H1 (cell line): Measurements from ENCODE around the gene CIB4. TPM values are rescaled to one million over a fixed set of nuclear protein-coding genes. Genes with fewer than 3 reads are reported as not detected.

Experiments
- CTCF ChIA-PET: fragments of 300-600 bp; sonication (Branson Sonifier 250); formaldehyde crosslinking; loops from one replicate; lab custom pipeline; 2021; ENCODE audit not compliant: partially characterized antibody; lab: Charles Lee
- POLR2A ChIA-PET: fragments of 300-600 bp; sonication (Branson Sonifier 250); formaldehyde crosslinking; loops from one replicate; lab custom pipeline; 2021; ENCODE audit warnings: inconsistent platforms; ENCODE audit not compliant: partially characterized antibody; lab: Charles Lee
- DNase-seq, 2 experiments: peaks; one replicate each; pipeline versions ENCODE4 v3.0.0 to v3.0.0-alpha.2; 2010 to 2022; ENCODE audit warnings: low spot score in 2 of 2, low read depth in 1 of 2, mixed read lengths in 1 of 2
- FAIRE-seq: peaks from 2 replicates; lab custom pipeline; 2011; peaks lifted over from hg19 to GRCh38; lab: Jason Lieb, UNC
- H2AFZ ChIP-seq: 2 replicates; pipeline ENCODE4 v1.8.1; 2012; ENCODE audit warnings: low read length, inconsistent platforms
- H2AK5ac ChIP-seq: 2 replicates; pipeline ENCODE4 v1.6.1; 2013; ENCODE audit warnings: low read depth, low read length
- H2BK120ac ChIP-seq: replicated peaks from 2 replicates; pipeline ENCODE3; 2013; ENCODE audit warnings: low read depth, low read length, inconsistent platforms
- H2BK12ac ChIP-seq: 2 replicates; pipeline ENCODE4 v1.6.1; 2013; ENCODE audit warnings: low read depth, low read length
- H2BK15ac ChIP-seq: 2 replicates; pipeline ENCODE4 v1.6.1; 2013; ENCODE audit warnings: low read length
- H2BK20ac ChIP-seq: 2 replicates; pipeline ENCODE4 v1.6.1; 2013; ENCODE audit warnings: low read length
- H2BK5ac ChIP-seq: 2 replicates; pipeline ENCODE4 v1.6.1; 2013; ENCODE audit warnings: low read depth, low read length
- H3K14ac ChIP-seq: 2 replicates; pipeline ENCODE4 v1.6.1; 2013; ENCODE audit warnings: inconsistent platforms; ENCODE audit not compliant: insufficient read length
- H3K18ac ChIP-seq: 2 replicates; pipeline ENCODE4 v1.6.1; 2013; ENCODE audit warnings: low read length; ENCODE audit errors: extremely low read depth
- H3K23ac ChIP-seq: 2 replicates; pipeline ENCODE4 v1.6.1; 2013; ENCODE audit warnings: inconsistent platforms; ENCODE audit not compliant: insufficient read length
- H3K23me2 ChIP-seq: 2 replicates; pipeline ENCODE4 v1.6.1; 2013; ENCODE audit warnings: low read depth, low read length
- H3K27ac ChIP-seq: 2 replicates; pipeline ENCODE4 v1.6.1; 2011; ENCODE audit warnings: low read depth, low read length, inconsistent platforms
- H3K27me3 ChIP-seq, 4 experiments: replicated peaks in 1 of 4; 1 replicate in 1 of 4; 2 replicates in 3 of 4; pipeline versions ENCODE4 v1.6.1 to v1.8.1; 2011 to 2013; ENCODE audit warnings: low read length in 3 of 4, mild to moderate bottlenecking in 3 of 4, inconsistent platforms in 2 of 4, mixed read lengths in 2 of 4, moderate library complexity in 1 of 4; ENCODE audit not compliant: control insufficient read depth in 3 of 4, insufficient read depth in 3 of 4; ENCODE audit errors: extremely low read depth in 1 of 4
- H3K36me3 ChIP-seq, 4 experiments: 2 replicates each; pipeline versions ENCODE4 v1.6.1 to v1.8.1; 2011 to 2013; ENCODE audit warnings: mild to moderate bottlenecking in 4 of 4, low read length in 3 of 4, moderate library complexity in 2 of 4, control low read depth in 1 of 4, inconsistent platforms in 1 of 4; ENCODE audit not compliant: insufficient read depth in 4 of 4, control insufficient read depth in 2 of 4
- H3K4ac ChIP-seq: replicated peaks from 2 replicates; pipeline ENCODE3; 2013; ENCODE audit warnings: low read length, low read depth, mixed read lengths, inconsistent platforms; ENCODE audit not compliant: insufficient read length
- H3K4me1 ChIP-seq, 4 experiments: replicated peaks in 1 of 4; 1 replicate in 1 of 4; 2 replicates in 3 of 4; pipeline versions ENCODE4 v1.6.1 to v1.8.1; 2011 to 2013; ENCODE audit warnings: low read length in 3 of 4, inconsistent platforms in 2 of 4, mixed read lengths in 1 of 4; ENCODE audit not compliant: insufficient read depth in 4 of 4, control insufficient read depth in 3 of 4
- H3K4me2 ChIP-seq, 2 experiments: 2 replicates each; pipeline versions ENCODE4 v1.6.1 to v1.8.1; 2011 to 2013; ENCODE audit warnings: low read depth in 2 of 2, low read length in 2 of 2, control low read depth in 1 of 2, inconsistent platforms in 1 of 2, mild to moderate bottlenecking in 1 of 2; ENCODE audit not compliant: insufficient read depth in 1 of 2
- H3K4me3 ChIP-seq, 4 experiments: fragments of 200-600, 300-600 bp in 1 of 4; sonication (generic), shearing (Covaris generic), sonication (Bioruptor Twin) in 1 of 4; 2 replicates each; pipeline versions ENCODE4 v1.5.1 to v1.8.1; 2011 to 2016; ENCODE audit warnings: low read length in 4 of 4, low read depth in 3 of 4, control low read depth in 2 of 4, inconsistent platforms in 2 of 4, mild to moderate bottlenecking in 2 of 4, mixed read lengths in 1 of 4, moderate library complexity in 1 of 4; ENCODE audit not compliant: insufficient read depth in 2 of 4; ENCODE audit errors: extremely low read depth in 1 of 4
- H3K56ac ChIP-seq: replicated peaks from 2 replicates; pipeline ENCODE3; 2013; ENCODE audit warnings: low read depth, mild to moderate bottlenecking, mixed read lengths, low read length, inconsistent platforms; ENCODE audit not compliant: insufficient read length
- H3K79me1 ChIP-seq: 2 replicates; pipeline ENCODE4 v1.6.1; 2013; ENCODE audit warnings: low read depth, low read length, control low read depth
- H3K79me2 ChIP-seq, 2 experiments: 2 replicates each; pipeline versions ENCODE4 v1.6.1 to v1.8.1; 2012 to 2013; ENCODE audit warnings: low read length in 2 of 2, mild to moderate bottlenecking in 2 of 2, inconsistent platforms in 1 of 2; ENCODE audit not compliant: insufficient read depth in 2 of 2, control insufficient read depth in 1 of 2
- H3K9ac ChIP-seq, 4 experiments: replicated peaks in 1 of 4; 1 replicate in 1 of 4; 2 replicates in 3 of 4; pipeline versions ENCODE4 v1.6.1 to v1.8.1; 2011 to 2013; ENCODE audit warnings: low read depth in 3 of 4, low read length in 3 of 4, control low read depth in 2 of 4, mild to moderate bottlenecking in 2 of 4, moderate library complexity in 2 of 4, inconsistent platforms in 1 of 4; ENCODE audit errors: extremely low read depth in 1 of 4
- H3K9me3 ChIP-seq, 2 experiments: 2 replicates each; pipeline versions ENCODE4 v1.6.1 to v1.8.1; 2012 to 2013; ENCODE audit warnings: mild to moderate bottlenecking in 2 of 2, moderate library complexity in 2 of 2, control low read depth in 1 of 2, inconsistent platforms in 1 of 2, low read depth in 1 of 2, low read length in 1 of 2, mixed read lengths in 1 of 2; ENCODE audit not compliant: insufficient read depth in 2 of 2
- H4K20me1 ChIP-seq, 2 experiments: replicated peaks in 1 of 2; 2 replicates each; pipeline versions ENCODE3 to v1.8.1; 2011 to 2013; ENCODE audit warnings: inconsistent platforms in 2 of 2, low read length in 2 of 2, mild to moderate bottlenecking in 1 of 2; ENCODE audit not compliant: insufficient read depth in 2 of 2, control insufficient read depth in 1 of 2
- H4K5ac ChIP-seq: 2 replicates; pipeline ENCODE4 v1.6.1; 2013; ENCODE audit warnings: low read length, low read depth, mixed read lengths, inconsistent platforms; ENCODE audit not compliant: insufficient read length
- H4K8ac ChIP-seq: 2 replicates; pipeline ENCODE4 v1.8.0; 2013; ENCODE audit warnings: mild to moderate bottlenecking, moderate library complexity, low read length, inconsistent platforms; ENCODE audit not compliant: insufficient read depth; ENCODE audit errors: extremely low read depth
- H4K91ac ChIP-seq: replicated peaks from 2 replicates; pipeline ENCODE3; 2013; ENCODE audit warnings: low read length, mixed read lengths, inconsistent platforms; ENCODE audit not compliant: insufficient read length
- BCL11A ChIP-seq, 2 experiments: IDR thresholded peaks; one replicate each; pipeline ENCODE4 v1.6.1; 2011; ENCODE audit warnings: low read depth in 2 of 2, low read length in 2 of 2, mild to moderate bottlenecking in 2 of 2
- WGBS, 2 experiments: shearing (Covaris generic) in 1 of 2; methylation state at CpG; one replicate each; pipeline versions ENCODE4 v1.1.6 to v1.1.7; 2013 to 2015; ENCODE audit warnings: low lambda C conversion rate in 2 of 2, mixed read lengths in 2 of 2, inconsistent platforms in 1 of 2, low coverage in 1 of 2, missing lambda C conversion rate in 1 of 2; ENCODE audit not compliant: insufficient replicate concordance in 2 of 2, insufficient coverage in 1 of 2, insufficient read length in 1 of 2; ENCODE audit errors: extremely low coverage in 1 of 2, missing lambda C conversion rate in 1 of 2; 5-methylcytosine and 5-hydroxymethylcytosine counted together
- polyA plus RNA-seq, 7 experiments: library from polyadenylated mRNA; depleted of rRNA in 3 of 7; stranded (reverse) in 5 of 7; unstranded in 2 of 7; fragments of >200 nt in 5 of 7; fragments of 200-250 nt in 2 of 7; gene quantifications; 1 replicate in 5 of 7; 2 replicates in 1 of 7; 4 replicates in 1 of 7; pipeline versions ENCODE4 v1.2.1 to v1.2.3, GENCODE V29; 2011 to 2013; ENCODE audit warnings: missing spikeins in 2 of 7, mixed read lengths in 2 of 7
- total RNA-seq: library from RNA; stranded (reverse); fragmentation: NEBNext Ultra II Directional; extraction: Animal tissue kit (Norgen Biotek cat#: 25700); gene quantifications from 2 replicates; pipeline ENCODE4 v1.2.1, GENCODE V29; 2021

CIB4 gene
- total and polyA plus RNA-seq, 2 of the 8 experiments (the other 6 are each of a cell fraction or from before 2014, with no cell fraction given), result not detected

GRCh38 chr2:26637811-26638310, 3.3 kb downstream of the CIB4 start:
- H3K9ac ChIP-seq, result no peak overlapping the region
- no peak overlapping the region for H2BK120ac ChIP-seq
- H3K23me2 ChIP-seq, result no peaks in the 10 kb centered on the region
- ChIA-PET CTCF (interaction anchor here (1.1 to 1.2 kb wide), 2 partner anchors 19 to 32 kb away, joined by 3 read pairs; no protein-coding TSS in a partner anchor), POLR2A (no interaction called here)
- no peak overlapping the region for H4K8ac ChIP-seq
- 90% methylated on average over 8 of the region's 9 CpGs; no CpG with 5 or more reads in 1 of the 2 experiments for WGBS, 2 experiments
- no peak overlapping the region for H3K14ac ChIP-seq
- no peaks in the 10 kb centered on the region; a peak in 3 of 7 replicates for H3K27me3 ChIP-seq
- H3K79me1 ChIP-seq, result no peaks in the 10 kb centered on the region
- H3K4me1 ChIP-seq, result peaks cover 0 to 10% (median 4%) of the 10 kb centered on the region in 4 experiments; a peak in 2 of 7 replicates
- FAIRE-seq (no peak), DNase-seq (no peak)
- H2AK5ac ChIP-seq, result no peak overlapping the region
- no peak overlapping the region for H2BK5ac ChIP-seq
- no peaks in the 10 kb centered on the region for H4K20me1 ChIP-seq
- no peak overlapping the region for H3K18ac ChIP-seq
- no peaks in the 10 kb centered on the region for H3K36me3 ChIP-seq
- no peak overlapping the region for H4K91ac ChIP-seq
- H3K9me3 ChIP-seq, result no peaks in the 10 kb centered on the region
- no peak overlapping the region for H3K23ac ChIP-seq
- H3K79me2 ChIP-seq, result no peaks in the 10 kb centered on the region
- H3K4me2 ChIP-seq, result no peak overlapping the region
- H3K27ac ChIP-seq, result no peak overlapping the region
- no peak overlapping the region for H4K5ac ChIP-seq
- H2BK12ac ChIP-seq, result no peak overlapping the region
- H2AFZ ChIP-seq, result no peak overlapping the region
- no peak for TF ChIP-seq BCL11A (IDR thresholded peaks at IDR 0.05; ENCODE audit: low read depth in 2 of 2, low read length in 2 of 2)
- no peak overlapping the region for H3K56ac ChIP-seq
- H2BK15ac ChIP-seq, result no peak overlapping the region
- no peak overlapping the region for H3K4me3 ChIP-seq
- H3K4ac ChIP-seq, result no peak overlapping the region
- H2BK20ac ChIP-seq, result no peak overlapping the region
